GM12878 (cell line): Measurements from ENCODE around the gene NHERF2. TPM values are rescaled to one million over a fixed set of nuclear protein-coding genes. Genes with fewer than 3 reads are reported as not detected.

Source experiments
- ATAC-seq: fragments of 200-7000 bp; cut with Tn5 transposase; 3 replicates; pipeline ENCODE4 v1.9.1; 2020; ENCODE audit warnings: mild to moderate bottlenecking, moderate library complexity
- BruUV-seq: library from RNA; stranded (reverse); fragments of 400-500 nt; replicated peaks from 2 replicates; lab custom pipeline; 2021; lab: Mats Ljungman, UMichigan
- CTCF ChIA-PET: fragments of 300-600 bp; sonication (Branson Sonifier 250); formaldehyde crosslinking; extraction: SDS; loops from one replicate; lab custom pipeline; 2021; ENCODE audit warnings: inconsistent platforms; lab: Yijun Ruan, JAX
- POLR2A ChIA-PET: fragments of 350-600 bp; formaldehyde crosslinking; extraction: SDS; loops from one replicate; lab custom pipeline; 2021; ENCODE audit warnings: inconsistent platforms; lab: Charles Lee
- RAD21 ChIA-PET: fragments of 300-600 bp; sonication (Branson Sonifier 250); formaldehyde crosslinking; loops from one replicate; lab custom pipeline; 2023; ENCODE audit warnings: antibody characterized with exemption; ENCODE audit not compliant: unreplicated experiment; lab: Charles Lee
- SMC1A ChIA-PET: fragments of 300-600 bp; sonication (Branson Sonifier 250); formaldehyde crosslinking; loops from one replicate; lab custom pipeline; 2023; ENCODE audit not compliant: unreplicated experiment, uncharacterized antibody; lab: Charles Lee
- DNase-seq: peaks from one replicate; pipeline ENCODE4 v3.0.0-alpha.2; 2011; ENCODE audit warnings: low read depth, low spot score
- FAIRE-seq: peaks from 3 replicates; lab custom pipeline; 2011; peaks lifted over from hg19 to GRCh38; lab: Jason Lieb, UNC
- H2AFZ ChIP-seq: 2 replicates; pipeline ENCODE4 v1.6.0; 2011; ENCODE audit warnings: low read depth, low read length, control low read depth; ENCODE audit not compliant: control insufficient read depth
- H3K27ac ChIP-seq: 2 replicates; pipeline ENCODE4 v1.5.1; 2011; ENCODE audit warnings: control low read depth; ENCODE audit not compliant: control insufficient read depth, insufficient read depth
- H3K27me3 ChIP-seq, 2 experiments: replicated peaks in 1 of 2; 2 replicates each; pipeline versions ENCODE4 v1.6.0 to v1.6.1; 2011; ENCODE audit warnings: low read length in 1 of 2; ENCODE audit not compliant: control insufficient read depth in 2 of 2, insufficient read depth in 2 of 2
- H3K36me3 ChIP-seq, 2 experiments: 2 replicates each; pipeline ENCODE4 v1.5.1; 2011; ENCODE audit warnings: low read length in 1 of 2; ENCODE audit not compliant: control insufficient read depth in 2 of 2, insufficient read depth in 2 of 2
- H3K4me1 ChIP-seq: 2 replicates; pipeline ENCODE4 v1.6.1; 2011; ENCODE audit warnings: mild to moderate bottlenecking, low read length, moderate library complexity, mixed read lengths; ENCODE audit not compliant: control insufficient read depth, insufficient read depth
- H3K4me2 ChIP-seq: 2 replicates; pipeline ENCODE4 v1.6.0; 2011; ENCODE audit warnings: control low read depth; ENCODE audit not compliant: control insufficient read depth, insufficient read depth
- H3K4me3 ChIP-seq: fragments of 200-600 bp; sonication (generic); 2 replicates; pipeline ENCODE4 v1.5.1; 2016
- H3K79me2 ChIP-seq: 2 replicates; pipeline ENCODE4 v1.6.0; 2011; ENCODE audit warnings: low read length; ENCODE audit not compliant: control insufficient read depth, insufficient read depth
- H3K9ac ChIP-seq: 2 replicates; pipeline ENCODE4 v1.8.0; 2011; ENCODE audit warnings: low read length, control low read depth, mixed read lengths; ENCODE audit not compliant: control insufficient read depth, insufficient read depth
- H3K9me3 ChIP-seq: replicated peaks from 3 replicates; pipeline ENCODE4 v1.5.1; 2011; ENCODE audit warnings: mild to moderate bottlenecking, low read length; ENCODE audit not compliant: control insufficient read depth, insufficient read depth
- H4K20me1 ChIP-seq: 2 replicates; pipeline ENCODE4 v1.6.0; 2011; ENCODE audit not compliant: control insufficient read depth, insufficient read depth
- ATF7 ChIP-seq: fragments of 450-650 bp; IDR thresholded peaks from 2 replicates; pipeline ENCODE4 v1.6.1; 2016; ENCODE audit warnings: low read depth, mild to moderate bottlenecking
- CHD2 ChIP-seq: IDR thresholded peaks from 2 replicates; pipeline ENCODE4 v1.6.1; 2011; ENCODE audit warnings: low read depth, low read length, improper control_type of control experiment, borderline replicate concordance
- CHD4 ChIP-seq: fragments of 200-600 bp; sonication (generic); IDR thresholded peaks from 2 replicates; pipeline ENCODE4 v1.6.1; 2016; ENCODE audit warnings: mild to moderate bottlenecking
- CREB1 ChIP-seq: IDR thresholded peaks from 2 replicates; pipeline ENCODE4 v1.6.1; 2012; ENCODE audit warnings: low read depth, mild to moderate bottlenecking, inconsistent platforms
- HDGF ChIP-seq: fragments of 450-650 bp; IDR thresholded peaks from 2 replicates; pipeline ENCODE4 v1.6.1; 2016; ENCODE audit warnings: antibody characterized with exemption
- KLF5 ChIP-seq: fragments of 450-650 bp; IDR thresholded peaks from 2 replicates; pipeline ENCODE4 v1.6.1; 2014; ENCODE audit warnings: mild to moderate bottlenecking; ENCODE audit not compliant: partially characterized antibody
- NFYB ChIP-seq: IDR thresholded peaks from 2 replicates; pipeline ENCODE4 v1.6.1; 2011; ENCODE audit warnings: low read depth, mild to moderate bottlenecking, low read length, improper control_type of control experiment, moderate library complexity; ENCODE audit not compliant: insufficient read depth
- NR2C2 ChIP-seq: IDR thresholded peaks from 2 replicates; pipeline ENCODE4 v1.6.1; 2011; ENCODE audit warnings: borderline replicate concordance, low read depth; ENCODE audit not compliant: control insufficient read depth, insufficient read length
- POLR2AphosphoS2 ChIP-seq: IDR thresholded peaks from 2 replicates; pipeline ENCODE4 v1.6.1; 2011; ENCODE audit warnings: low read depth, mild to moderate bottlenecking, low read length, improper control_type of control experiment, moderate library complexity
- RB1 ChIP-seq: fragments of 450-650 bp; formaldehyde crosslinking; IDR thresholded peaks from 2 replicates; pipeline ENCODE4 v1.6.1; 2017; ENCODE audit warnings: mild to moderate bottlenecking, borderline replicate concordance
- RELA ChIP-seq: fragments of 450-650 bp; IDR thresholded peaks from 2 replicates; pipeline ENCODE4 v1.8.0; 2014; ENCODE audit warnings: borderline replicate concordance; ENCODE audit not compliant: partially characterized antibody
- SMAD1 ChIP-seq: fragments of 450-650 bp; IDR thresholded peaks from 2 replicates; pipeline ENCODE4 v1.6.1; 2018; ENCODE audit warnings: mild to moderate bottlenecking, low read depth; ENCODE audit not compliant: partially characterized antibody
- SMAD5 ChIP-seq: IDR thresholded peaks from 2 replicates; pipeline ENCODE4 v1.6.1; 2016; ENCODE audit warnings: antibody characterized with exemption, low read depth
- ZZZ3 ChIP-seq: IDR thresholded peaks from 2 replicates; pipeline ENCODE4 v1.6.1; 2011; ENCODE audit warnings: low read depth; ENCODE audit not compliant: control insufficient read depth, insufficient read length
- WGBS: methylation state at CpG from one replicate; pipeline ENCODE4 v1.1.6; 2016; ENCODE audit warnings: low lambda C conversion rate; ENCODE audit not compliant: insufficient replicate concordance, insufficient coverage; ENCODE audit errors: missing lambda C conversion rate; 5-methylcytosine and 5-hydroxymethylcytosine counted together
- in situ Hi-C: fragments of 300-500 bp; cut with MboI; formaldehyde crosslinking; loops from 9 replicates; pipeline ENCODE4 v1.14.3; 2018; ENCODE audit warnings: mixed read lengths
- intact Hi-C: fragments of 100-400 bp; cut with micrococcal nuclease; formaldehyde crosslinking; loops from one replicate; pipeline ENCODE4 v1.14.2; 2022; ENCODE audit not compliant: unreplicated experiment
- polyA plus RNA-seq, 11 experiments: library from polyadenylated mRNA; depleted of rRNA in 4 of 11; unstranded in 6 of 11; stranded (reverse) in 5 of 11; fragments of >200 nt; fragmentation: Nextera tagmentation in 4 of 11; fragmentation: Illumina TruSeq in 1 of 11; extraction: Ambion mirVana in 4 of 11; extraction: Trizol in 1 of 11; gene quantifications; 1 replicate in 1 of 11; 2 replicates in 10 of 11; pipeline versions ENCODE4 v1.2.1 to v1.2.3, GENCODE V29; 2011 to 2016; ENCODE audit warnings: inconsistent platforms in 2 of 11, missing spikeins in 2 of 11, low read depth in 1 of 11
- total RNA-seq, 4 experiments: library from RNA; depleted of rRNA in 3 of 4; stranded (reverse); fragments of >200 nt in 3 of 4; fragmentation: Illumina TruSeq in 1 of 4; extraction: Trizol in 1 of 4; gene quantifications; 2 replicates each; pipeline versions ENCODE4 v1.2.1 to v1.2.3, GENCODE V29; 2013 to 2021
- TF ChIP-seq, protein P1 (sequence below): IDR thresholded peaks from 2 replicates; pipeline ENCODE4 v1.6.1; 2011; ENCODE audit warnings: low read depth, mild to moderate bottlenecking, low read length, moderate library complexity, borderline replicate concordance; ENCODE audit errors: extremely low read depth
- TF ChIP-seq, protein P2 (sequence below): fragments of 450-650 bp; IDR thresholded peaks from 2 replicates; pipeline ENCODE4 v1.6.1; 2016; ENCODE audit warnings: mild to moderate bottlenecking, moderate library complexity, borderline replicate concordance
- TF ChIP-seq, protein P3 (sequence below): fragments of 450-650 bp; IDR thresholded peaks from 2 replicates; pipeline ENCODE4 v1.6.1; 2014; ENCODE audit warnings: mild to moderate bottlenecking
- TF ChIP-seq, protein P4 (sequence below): fragments of 450-650 bp; conservative IDR thresholded peaks from 2 replicates; pipeline ENCODE4 v1.6.1; 2017; ENCODE audit warnings: mild to moderate bottlenecking, moderate library complexity

NHERF2 gene
- total and polyA plus RNA-seq, 10 of the 15 experiments (the other 5 are each of a cell fraction or from before 2014, with no cell fraction given) = 0.05 to 0.31 (median 0.08) TPM; not detected in 4

DNA sequence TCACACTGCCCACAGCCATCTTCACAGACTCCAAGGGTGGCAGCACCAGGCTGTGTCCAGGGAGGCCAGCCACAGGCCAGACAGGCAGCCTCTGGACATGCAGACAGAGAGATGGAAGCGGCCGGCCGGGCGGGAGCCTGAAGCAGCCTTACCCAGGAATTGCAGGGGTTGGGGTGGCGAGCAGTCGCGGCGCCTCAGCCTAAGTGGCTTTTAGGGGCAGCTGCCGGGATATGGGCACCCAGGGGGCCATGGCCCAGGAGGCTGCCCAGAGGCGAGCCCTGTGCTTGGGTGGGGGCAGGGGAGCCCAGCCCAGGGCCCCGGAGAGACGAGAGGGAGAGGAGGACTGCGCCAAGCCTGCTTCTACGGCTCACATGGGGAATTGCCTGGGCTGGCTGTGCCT is 1.5 kb upstream of the NHERF2 start:
- H3K4me3 ChIP-seq = no peak overlapping the region
- ChIA-PET POLR2A (interaction anchor here (1.5 kb wide), 1 partner anchor 115 kb away, joined by 3 read pairs; no protein-coding TSS in a partner anchor), RAD21 (no interaction called here), CTCF (interaction anchor here (1.0 to 4.4 kb wide), 2 partner anchors 115 to 130 kb away, joined by 3 to 79 read pairs; partner anchors contain the start of gene TRAF7), SMC1A (interaction anchor here (1.0 kb wide), 1 partner anchor 115 kb away, joined by 4 read pairs; no protein-coding TSS in a partner anchor)
- intact Hi-C loops = no loop called here
- no peaks in the 10 kb centered on the region for H3K9me3 ChIP-seq
- H3K4me1 ChIP-seq = peaks cover 7% of the 10 kb centered on the region
- no peak for FAIRE-seq
- H3K27me3 ChIP-seq = peaks cover 11 to 14% of the 10 kb centered on the region in 2 experiments
- no peaks in the 10 kb centered on the region for H3K79me2 ChIP-seq
- no peak overlapping the region for H3K4me2 ChIP-seq
- no peak for DNase-seq
- H4K20me1 ChIP-seq = peaks cover 5% of the 10 kb centered on the region; the same call in 1 of the 2 replicates
- no peaks in the 10 kb centered on the region for H3K36me3 ChIP-seq
- no TSS peak for BruUV-seq
- 71% methylated on average over 12 of the region's 14 CpGs for WGBS
- no peak overlapping the region for H3K27ac ChIP-seq
- H3K9ac ChIP-seq = no peak overlapping the region
- in situ Hi-C loops = no loop called here
- no peak overlapping the region for H2AFZ ChIP-seq
- no peak for ATAC-seq
- TF ChIP-seq, protein P1, sequence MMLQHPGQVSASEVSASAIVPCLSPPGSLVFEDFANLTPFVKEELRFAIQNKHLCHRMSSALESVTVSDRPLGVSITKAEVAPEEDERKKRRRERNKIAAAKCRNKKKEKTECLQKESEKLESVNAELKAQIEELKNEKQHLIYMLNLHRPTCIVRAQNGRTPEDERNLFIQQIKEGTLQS = no peak
- TF ChIP-seq RB1 = no peak
- no peak for TF ChIP-seq CREB1
- no peak for TF ChIP-seq CHD2
- no peak for TF ChIP-seq POLR2AphosphoS2
- TF ChIP-seq, protein P2, sequence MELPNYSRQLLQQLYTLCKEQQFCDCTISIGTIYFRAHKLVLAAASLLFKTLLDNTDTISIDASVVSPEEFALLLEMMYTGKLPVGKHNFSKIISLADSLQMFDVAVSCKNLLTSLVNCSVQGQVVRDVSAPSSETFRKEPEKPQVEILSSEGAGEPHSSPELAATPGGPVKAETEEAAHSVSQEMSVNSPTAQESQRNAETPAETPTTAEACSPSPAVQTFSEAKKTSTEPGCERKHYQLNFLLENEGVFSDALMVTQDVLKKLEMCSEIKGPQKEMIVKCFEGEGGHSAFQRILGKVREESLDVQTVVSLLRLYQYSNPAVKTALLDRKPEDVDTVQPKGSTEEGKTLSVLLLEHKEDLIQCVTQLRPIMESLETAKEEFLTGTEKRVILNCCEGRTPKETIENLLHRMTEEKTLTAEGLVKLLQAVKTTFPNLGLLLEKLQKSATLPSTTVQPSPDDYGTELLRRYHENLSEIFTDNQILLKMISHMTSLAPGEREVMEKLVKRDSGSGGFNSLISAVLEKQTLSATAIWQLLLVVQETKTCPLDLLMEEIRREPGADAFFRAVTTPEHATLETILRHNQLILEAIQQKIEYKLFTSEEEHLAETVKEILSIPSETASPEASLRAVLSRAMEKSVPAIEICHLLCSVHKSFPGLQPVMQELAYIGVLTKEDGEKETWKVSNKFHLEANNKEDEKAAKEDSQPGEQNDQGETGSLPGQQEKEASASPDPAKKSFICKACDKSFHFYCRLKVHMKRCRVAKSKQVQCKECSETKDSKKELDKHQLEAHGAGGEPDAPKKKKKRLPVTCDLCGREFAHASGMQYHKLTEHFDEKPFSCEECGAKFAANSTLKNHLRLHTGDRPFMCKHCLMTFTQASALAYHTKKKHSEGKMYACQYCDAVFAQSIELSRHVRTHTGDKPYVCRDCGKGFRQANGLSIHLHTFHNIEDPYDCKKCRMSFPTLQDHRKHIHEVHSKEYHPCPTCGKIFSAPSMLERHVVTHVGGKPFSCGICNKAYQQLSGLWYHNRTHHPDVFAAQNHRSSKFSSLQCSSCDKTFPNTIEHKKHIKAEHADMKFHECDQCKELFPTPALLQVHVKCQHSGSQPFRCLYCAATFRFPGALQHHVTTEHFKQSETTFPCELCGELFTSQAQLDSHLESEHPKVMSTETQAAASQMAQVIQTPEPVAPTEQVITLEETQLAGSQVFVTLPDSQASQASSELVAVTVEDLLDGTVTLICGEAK = no peak
- TF ChIP-seq NFYB = no peak
- no peak for TF ChIP-seq NR2C2
- no peak for TF ChIP-seq HDGF
- TF ChIP-seq KLF5 = no peak
- TF ChIP-seq, protein P3, sequence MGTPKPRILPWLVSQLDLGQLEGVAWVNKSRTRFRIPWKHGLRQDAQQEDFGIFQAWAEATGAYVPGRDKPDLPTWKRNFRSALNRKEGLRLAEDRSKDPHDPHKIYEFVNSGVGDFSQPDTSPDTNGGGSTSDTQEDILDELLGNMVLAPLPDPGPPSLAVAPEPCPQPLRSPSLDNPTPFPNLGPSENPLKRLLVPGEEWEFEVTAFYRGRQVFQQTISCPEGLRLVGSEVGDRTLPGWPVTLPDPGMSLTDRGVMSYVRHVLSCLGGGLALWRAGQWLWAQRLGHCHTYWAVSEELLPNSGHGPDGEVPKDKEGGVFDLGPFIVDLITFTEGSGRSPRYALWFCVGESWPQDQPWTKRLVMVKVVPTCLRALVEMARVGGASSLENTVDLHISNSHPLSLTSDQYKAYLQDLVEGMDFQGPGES = no peak
- TF ChIP-seq, protein P4, sequence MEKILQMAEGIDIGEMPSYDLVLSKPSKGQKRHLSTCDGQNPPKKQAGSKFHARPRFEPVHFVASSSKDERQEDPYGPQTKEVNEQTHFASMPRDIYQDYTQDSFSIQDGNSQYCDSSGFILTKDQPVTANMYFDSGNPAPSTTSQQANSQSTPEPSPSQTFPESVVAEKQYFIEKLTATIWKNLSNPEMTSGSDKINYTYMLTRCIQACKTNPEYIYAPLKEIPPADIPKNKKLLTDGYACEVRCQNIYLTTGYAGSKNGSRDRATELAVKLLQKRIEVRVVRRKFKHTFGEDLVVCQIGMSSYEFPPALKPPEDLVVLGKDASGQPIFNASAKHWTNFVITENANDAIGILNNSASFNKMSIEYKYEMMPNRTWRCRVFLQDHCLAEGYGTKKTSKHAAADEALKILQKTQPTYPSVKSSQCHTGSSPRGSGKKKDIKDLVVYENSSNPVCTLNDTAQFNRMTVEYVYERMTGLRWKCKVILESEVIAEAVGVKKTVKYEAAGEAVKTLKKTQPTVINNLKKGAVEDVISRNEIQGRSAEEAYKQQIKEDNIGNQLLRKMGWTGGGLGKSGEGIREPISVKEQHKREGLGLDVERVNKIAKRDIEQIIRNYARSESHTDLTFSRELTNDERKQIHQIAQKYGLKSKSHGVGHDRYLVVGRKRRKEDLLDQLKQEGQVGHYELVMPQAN = no peak
- no peak for TF ChIP-seq SMAD1
- TF ChIP-seq SMAD5 = no peak
- no peak for TF ChIP-seq CHD4
- no peak for TF ChIP-seq ZZZ3
- no peak for TF ChIP-seq ATF7
- no peak for TF ChIP-seq RELA
